Measurements from ENCODE around the gene FCGR3A.

Gene FCGR3A

GRCh38 chr1:161499099-161500039 lies 50.2 kb downstream of the FCGR3A start:
- DNase-seq = no peak

- DNase-seq = no peak
Measured at GRCh38 chr1:161498646-161499045, 51.0 kb downstream of the FCGR3A start.

GRCh38 chr1:161497961-161498360 lies 51.7 kb downstream of the FCGR3A start:
- no peak for DNase-seq

GRCh38 chr1:161495490-161495889 lies 54.1 kb downstream of the FCGR3A start:
- no peak for DNase-seq

- no peak for DNase-seq
Measured at GRCh38 chr1:161494091-161494735, 55.4 kb downstream of the FCGR3A start.

GRCh38 chr1:161492827-161493226 lies 56.8 kb downstream of the FCGR3A start:
- DNase-seq = no peak

All from activated CD4-positive, alpha-beta T cell treated with anti-CD3 and anti-CD28 coated beads, Interleukin-10, Interleukin-2, amounts not matched to agents 100 ng/mL and 50 ng/mL, durations not matched to agents 16 hours and 8 hours (primary cell).